ENCODE measurements around the gene MAPKBP1.

The MAPKBP1 gene

GRCh38 chr15:41851755-41852370 is 77.6 kb downstream of the MAPKBP1 start:
- DNase-seq (ENCODE audit: low read depth in 1 of 2, low spot score in 1 of 2), result no peak
- Histone ChIP-seq H3K27me3 (ENCODE audit: insufficient read depth, poor library complexity, severe bottlenecking) (no peaks in the 10 kb centered on the region), H3K27ac (replicated peaks) (no peak overlapping the region), H3K4me3 (replicated peaks; ENCODE audit: insufficient read depth, low read length) (no peak overlapping the region)
- TF ChIP-seq GABPA (IDR thresholded peaks at IDR 0.05; ENCODE audit: low read depth) (no peak), CTCF (IDR thresholded peaks at IDR 0.05; ENCODE audit: insufficient read depth, low read length) (no peak), POLR2AphosphoS5 (IDR thresholded peaks at IDR 0.05; ENCODE audit: low read depth) (no peak)

- Histone ChIP-seq H3K27ac (replicated peaks) (no peak overlapping the region), H3K27me3 (ENCODE audit: insufficient read depth, poor library complexity, severe bottlenecking) (no peaks in the 10 kb centered on the region), H3K4me3 (replicated peaks; ENCODE audit: insufficient read depth, low read length) (no peak overlapping the region)
- no peak for DNase-seq (ENCODE audit: low read depth in 1 of 2, low spot score in 1 of 2)
- TF ChIP-seq GABPA (IDR thresholded peaks at IDR 0.05; ENCODE audit: low read depth), result no peak
- no peak for TF ChIP-seq REST (IDR thresholded peaks at IDR 0.05; ENCODE audit: insufficient replicate concordance, low read depth)
- no peak for TF ChIP-seq CTCF (IDR thresholded peaks at IDR 0.05; ENCODE audit: insufficient read depth, low read length)
- TF ChIP-seq SPI1 (IDR thresholded peaks at IDR 0.05; ENCODE audit: borderline replicate concordance, low read depth), result no peak
- no peak for TF ChIP-seq POLR2AphosphoS5 (IDR thresholded peaks at IDR 0.05; ENCODE audit: low read depth)
Observed at GRCh38 chr15:41852736-41853590, 78.7 kb downstream of the MAPKBP1 start.

- Histone ChIP-seq H3K27ac (replicated peaks) (no peak overlapping the region), H3K27me3 (ENCODE audit: insufficient read depth, poor library complexity, severe bottlenecking) (no peaks in the 10 kb centered on the region), H3K4me3 (replicated peaks; ENCODE audit: insufficient read depth, low read length) (no peak overlapping the region)
- TF ChIP-seq SPI1 (IDR thresholded peaks at IDR 0.05; ENCODE audit: borderline replicate concordance, low read depth) (no peak), GABPA (IDR thresholded peaks at IDR 0.05; ENCODE audit: low read depth) (no peak), REST (IDR thresholded peaks at IDR 0.05; ENCODE audit: insufficient replicate concordance, low read depth) (no peak), POLR2AphosphoS5 (IDR thresholded peaks at IDR 0.05; ENCODE audit: low read depth) (no peak), CTCF (IDR thresholded peaks at IDR 0.05; ENCODE audit: insufficient read depth, low read length) (no peak)
- DNase-seq (ENCODE audit: low read depth in 1 of 2, low spot score in 1 of 2), result no peak
Observed at GRCh38 chr15:41853831-41854230, 79.5 kb downstream of the MAPKBP1 start.
